Thyroid gland (tissue), 4 donors: Measurements from ENCODE around the gene ACTRT2.

Experiments used
- CTCF ChIP-seq, 6 experiments: fragments of 200-600 bp in 3 of 6; fragments of 450-650 bp in 3 of 6; sonication (generic) in 3 of 6; IDR thresholded peaks; one replicate each; pipeline ENCODE4 v1.5.1; 2016 to 2019; ENCODE audit warnings: antibody characterized with exemption in 6 of 6, mild to moderate bottlenecking in 2 of 6, inconsistent platforms in 1 of 6, moderate library complexity in 1 of 6
- POLR2A ChIP-seq, 2 donors: fragments of 450-650 bp; IDR thresholded peaks; one replicate each; pipeline ENCODE4 v1.6.1; 2017; ENCODE audit warnings: antibody characterized with exemption in 2 of 2, mild to moderate bottlenecking in 2 of 2, moderate library complexity in 1 of 2

- no peak for TF ChIP-seq CTCF (IDR thresholded peaks at IDR 0.05)
- TF ChIP-seq POLR2A (IDR thresholded peaks at IDR 0.05), result no peak
Measured at GRCh38 chr1:2991753-2992495, 29.3 kb upstream of the ACTRT2 start.
